ENCODE results near the gene MOB1A. TPM values are rescaled to one million over a fixed set of nuclear protein-coding genes. Genes with fewer than 3 reads are reported as not detected.

The MOB1A gene
- polyA plus RNA-seq, 3 donors from 2014 or later, result 198 to 215 (median 208) TPM

DNA sequence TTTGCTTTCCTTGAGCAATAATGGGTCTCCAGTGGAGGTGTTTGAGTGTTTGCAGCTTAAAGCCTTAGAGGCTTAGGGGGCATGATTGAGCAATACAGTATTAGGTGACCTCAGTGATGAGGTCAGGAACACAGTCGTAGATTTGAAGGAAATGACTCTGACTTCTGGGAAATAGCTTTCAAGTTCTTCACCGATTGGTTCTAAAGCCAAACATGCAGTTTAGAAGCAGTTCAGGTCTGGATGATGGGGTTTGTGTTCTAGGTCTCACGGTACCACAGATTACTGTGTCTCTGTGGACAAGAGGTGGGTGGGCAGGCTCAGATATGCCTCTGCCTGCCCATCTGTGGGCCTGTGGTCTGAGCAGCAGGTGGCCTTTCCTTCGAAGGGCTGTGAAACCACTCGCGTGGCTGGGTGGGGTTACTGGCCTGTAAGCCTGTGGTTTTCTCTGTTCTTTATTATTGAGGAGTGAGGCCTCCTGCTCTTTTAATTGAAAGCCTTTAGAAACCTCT is 27.6 kb upstream of the MOB1A start:
- Mint-ChIP-seq H3K36me3 (peaks cover 7 to 19% (median 14%) of the 10 kb centered on the region in 3 donors), H3K27me3 (ENCODE audit: low read depth in 3 of 3) (peaks cover 0 to 7% (median 0%) of the 10 kb centered on the region in 3 donors), H3K4me1 (peaks cover 39 to 46% of the 10 kb centered on the region in 2 donors), H3K9me3 (no peaks in the 10 kb centered on the region), H3K4me3 (peak overlapping the region; percentile 58 to 81 (median 77)), H3K27ac (peak overlapping the region; percentile 96 to 98 (median 98))
- DNase-seq, result peak; percentile 73 to 77 (median 76)

DNA sequence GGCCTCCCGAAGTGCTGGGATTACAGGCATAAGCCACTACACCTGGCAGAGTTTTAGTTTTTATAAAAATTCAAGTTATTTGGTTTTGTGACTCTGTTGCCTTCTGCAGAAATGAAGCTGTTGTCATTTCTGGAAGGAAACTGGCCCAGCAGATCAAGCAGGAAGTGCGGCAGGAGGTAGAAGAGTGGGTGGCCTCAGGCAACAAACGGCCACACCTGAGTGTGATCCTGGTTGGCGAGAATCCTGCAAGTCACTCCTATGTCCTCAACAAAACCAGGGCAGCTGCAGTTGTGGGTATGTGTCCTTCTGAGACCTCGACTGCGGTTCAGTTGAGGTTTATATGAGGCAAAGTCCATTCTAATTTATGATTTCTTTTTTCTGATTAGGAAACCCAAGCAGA is 26.9 kb upstream of the MOB1A start:
- peak; percentile 13 to 23 (median 14) for DNase-seq
- peaks cover 39 to 47% of the 10 kb centered on the region in 2 donors for H3K4me1 Mint-ChIP-seq
- no peaks in the 10 kb centered on the region for H3K9me3 Mint-ChIP-seq
- peak overlapping the region; percentile 96 to 98 (median 98) for H3K27ac Mint-ChIP-seq
- H3K4me3 Mint-ChIP-seq, result peak overlapping the region; percentile 58 to 81 (median 77)
- peaks cover 0 to 7% (median 0%) of the 10 kb centered on the region in 3 donors for H3K27me3 Mint-ChIP-seq (ENCODE audit: low read depth in 3 of 3)
- H3K36me3 Mint-ChIP-seq, result peaks cover 4 to 15% (median 11%) of the 10 kb centered on the region in 3 donors

DNA sequence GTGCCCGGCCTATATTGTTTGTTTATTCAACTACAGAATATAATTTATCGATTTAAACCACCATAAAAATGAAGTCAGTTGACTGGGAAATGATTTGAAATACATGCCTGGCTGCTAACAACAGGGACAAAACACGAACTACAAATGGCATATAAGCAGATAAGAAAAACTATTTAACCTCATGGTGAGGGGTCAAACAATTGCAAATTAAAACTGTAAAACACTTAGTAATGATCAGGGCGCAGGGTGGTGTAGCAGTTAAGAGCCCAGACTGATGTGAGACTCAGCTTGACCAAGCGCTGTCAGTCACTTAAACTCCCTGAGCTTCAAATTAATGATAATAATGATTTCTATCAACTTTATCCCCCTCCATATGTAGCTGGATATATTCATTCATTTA is 26.4 kb upstream of the MOB1A start:
- peaks cover 40 to 52% of the 10 kb centered on the region in 2 donors for H3K4me1 Mint-ChIP-seq
- peak overlapping the region; percentile 58 to 81 (median 77) for H3K4me3 Mint-ChIP-seq
- DNase-seq, result no peak
- peaks cover 0 to 7% (median 0%) of the 10 kb centered on the region in 3 donors for H3K27me3 Mint-ChIP-seq (ENCODE audit: low read depth in 3 of 3)
- H3K36me3 Mint-ChIP-seq, result peaks cover 4 to 15% (median 11%) of the 10 kb centered on the region in 3 donors
- peak overlapping the region; percentile 96 to 98 (median 98) for H3K27ac Mint-ChIP-seq
- H3K9me3 Mint-ChIP-seq, result no peaks in the 10 kb centered on the region

DNA sequence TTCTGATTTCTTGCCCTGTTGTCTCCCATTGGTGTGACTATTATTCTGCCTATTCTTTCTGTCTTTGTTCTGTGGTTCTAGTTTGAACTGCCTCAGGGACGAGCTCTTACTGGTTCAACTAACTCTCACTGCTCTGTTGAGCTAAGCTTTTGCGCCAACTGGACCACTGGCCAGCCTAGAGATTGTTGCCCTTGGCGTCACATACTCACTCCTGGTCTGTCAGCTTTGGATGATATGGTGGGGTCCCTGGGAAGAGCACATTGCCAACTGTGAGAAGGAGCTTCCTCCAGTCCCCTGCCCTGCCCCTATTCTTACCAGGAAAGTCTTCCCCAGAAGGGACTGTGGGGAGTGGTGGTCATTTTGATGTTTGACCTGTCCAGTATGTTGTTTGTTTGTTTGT is 25.8 kb upstream of the MOB1A start:
- no peak for DNase-seq
- Mint-ChIP-seq H3K9me3 (no peaks in the 10 kb centered on the region), H3K4me1 (peaks cover 47 to 59% of the 10 kb centered on the region in 2 donors), H3K27ac (peak overlapping the region in 5 of 6 donors; percentile 19 to 98 (median 98)), H3K36me3 (peaks cover 0 to 10% (median 8%) of the 10 kb centered on the region in 3 donors), H3K27me3 (ENCODE audit: low read depth in 3 of 3) (peaks cover 0 to 7% (median 0%) of the 10 kb centered on the region in 3 donors), H3K4me3 (no peak overlapping the region)

DNA sequence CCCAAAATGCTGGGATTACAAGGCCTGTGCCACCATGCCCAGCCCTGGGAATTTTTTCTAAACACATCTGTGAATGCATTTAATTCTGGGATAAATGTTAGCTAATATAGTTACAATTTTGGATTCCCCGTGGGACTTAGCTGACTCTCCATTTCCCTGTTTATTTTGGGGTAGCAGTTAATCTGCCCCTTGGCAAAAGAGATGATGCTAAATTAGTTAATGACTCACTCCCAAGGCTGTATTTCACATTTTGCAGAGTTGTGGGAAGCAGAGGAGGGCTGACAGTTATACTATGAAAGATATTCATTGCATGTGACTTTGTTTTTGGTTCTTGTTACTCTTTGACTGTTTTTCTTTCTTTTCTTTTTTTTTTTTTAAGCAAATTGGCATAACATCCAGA is 22.9 kb upstream of the MOB1A start:
- peaks cover 43 to 54% of the 10 kb centered on the region in 2 donors for H3K4me1 Mint-ChIP-seq
- peaks cover 0 to 2% (median 0%) of the 10 kb centered on the region in 6 donors for H3K9me3 Mint-ChIP-seq
- peaks cover 0 to 4% (median 0%) of the 10 kb centered on the region in 3 donors for H3K36me3 Mint-ChIP-seq
- H3K27ac Mint-ChIP-seq, result peak overlapping the region in 1 of 6 donors; percentile 50
- H3K4me3 Mint-ChIP-seq, result no peak overlapping the region
- H3K27me3 Mint-ChIP-seq (ENCODE audit: low read depth in 3 of 3), result peaks cover 3 to 16% (median 3%) of the 10 kb centered on the region in 3 donors
- no peak for DNase-seq

DNA sequence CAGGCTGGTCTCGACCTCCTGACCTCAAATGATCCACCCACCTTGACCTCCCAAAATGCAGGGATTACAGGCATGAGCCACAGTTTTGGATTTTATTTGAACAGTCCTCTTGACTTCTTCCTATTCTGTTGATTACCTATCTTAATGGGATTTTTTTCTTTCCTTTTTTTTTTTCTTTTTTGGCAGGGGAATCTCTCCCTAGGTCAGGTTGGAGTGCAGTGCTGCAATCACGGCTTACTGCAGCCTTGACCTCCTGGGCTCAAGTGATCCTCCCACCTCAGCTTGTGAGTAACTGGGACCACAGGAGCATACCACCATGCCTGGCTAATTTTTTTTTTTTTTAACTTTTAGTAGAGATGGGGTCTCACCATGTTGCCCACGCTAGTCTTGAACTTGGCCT is 22.5 kb upstream of the MOB1A start:
- Mint-ChIP-seq H3K4me3 (peak overlapping the region in 1 of 5 donors; percentile 38), H3K4me1 (peaks cover 39 to 50% of the 10 kb centered on the region in 2 donors), H3K27ac (no peak overlapping the region), H3K36me3 (peaks cover 0 to 4% (median 0%) of the 10 kb centered on the region in 3 donors), H3K27me3 (ENCODE audit: low read depth in 3 of 3) (peaks cover 3 to 12% (median 3%) of the 10 kb centered on the region in 3 donors), H3K9me3 (peaks cover 0 to 2% (median 0%) of the 10 kb centered on the region in 6 donors)
- DNase-seq, result no peak

DNA sequence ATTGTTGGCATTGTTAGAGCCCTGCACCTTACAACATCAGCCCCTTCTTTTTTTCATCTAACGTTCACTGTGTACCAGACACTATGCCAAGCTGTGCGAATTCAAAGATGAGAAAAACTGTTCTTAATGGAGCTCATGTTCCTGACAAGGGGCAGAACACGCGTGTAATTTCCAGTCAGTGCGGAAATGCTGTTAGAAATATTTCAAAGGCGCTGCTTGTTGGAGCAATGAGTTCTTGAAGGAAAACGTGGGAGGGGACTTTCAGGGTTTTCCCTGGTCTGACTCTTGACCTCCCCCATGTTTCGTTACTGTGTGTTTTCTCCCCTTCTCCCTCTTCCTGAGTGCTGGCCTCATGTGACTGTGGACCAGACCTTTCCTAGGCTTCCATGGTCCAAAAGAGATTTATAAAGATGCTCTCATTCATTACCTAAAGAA is 21.2 kb upstream of the MOB1A start:
- Mint-ChIP-seq H3K36me3 (peaks cover 0 to 4% (median 0%) of the 10 kb centered on the region in 3 donors), H3K27me3 (ENCODE audit: low read depth in 3 of 3) (peaks cover 3 to 11% (median 3%) of the 10 kb centered on the region in 3 donors), H3K9me3 (peaks cover 0 to 3% (median 0%) of the 10 kb centered on the region in 6 donors), H3K4me1 (peaks cover 26 to 37% of the 10 kb centered on the region in 2 donors), H3K27ac (peak overlapping the region; percentile 94 to 100 (median 96)), H3K4me3 (peak overlapping the region; percentile 94 to 99 (median 98))
- no peak for DNase-seq

DNA sequence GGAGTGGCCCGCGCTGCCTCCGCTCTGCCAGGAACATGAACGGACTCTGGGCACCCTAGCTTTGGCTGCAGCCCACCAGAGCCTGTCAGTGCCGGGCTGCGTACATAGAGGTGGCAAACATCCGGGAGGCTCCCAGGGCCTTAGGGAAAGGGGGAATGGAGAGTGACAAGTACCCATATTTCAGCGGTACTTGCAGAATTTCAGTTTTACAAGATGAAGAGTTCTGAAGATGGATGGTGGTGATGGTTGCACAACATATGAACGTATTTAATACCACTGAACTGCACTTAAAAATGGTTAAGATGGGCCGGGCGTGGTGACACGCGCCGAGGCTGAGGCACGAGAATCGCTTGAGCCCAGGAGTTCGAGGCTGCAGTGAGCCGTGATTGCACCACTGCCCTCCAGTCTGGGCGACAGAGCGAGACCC is 20.6 kb upstream of the MOB1A start:
- peaks cover 0 to 4% (median 0%) of the 10 kb centered on the region in 3 donors for H3K36me3 Mint-ChIP-seq
- peaks cover 3 to 11% (median 3%) of the 10 kb centered on the region in 3 donors for H3K27me3 Mint-ChIP-seq (ENCODE audit: low read depth in 3 of 3)
- peaks cover 0 to 3% (median 0%) of the 10 kb centered on the region in 6 donors for H3K9me3 Mint-ChIP-seq
- peak overlapping the region; percentile 94 to 99 (median 98) for H3K4me3 Mint-ChIP-seq
- H3K4me1 Mint-ChIP-seq, result peaks cover 24 to 31% of the 10 kb centered on the region in 2 donors
- no peak for DNase-seq
- peak overlapping the region; percentile 94 to 100 (median 96) for H3K27ac Mint-ChIP-seq

DNA sequence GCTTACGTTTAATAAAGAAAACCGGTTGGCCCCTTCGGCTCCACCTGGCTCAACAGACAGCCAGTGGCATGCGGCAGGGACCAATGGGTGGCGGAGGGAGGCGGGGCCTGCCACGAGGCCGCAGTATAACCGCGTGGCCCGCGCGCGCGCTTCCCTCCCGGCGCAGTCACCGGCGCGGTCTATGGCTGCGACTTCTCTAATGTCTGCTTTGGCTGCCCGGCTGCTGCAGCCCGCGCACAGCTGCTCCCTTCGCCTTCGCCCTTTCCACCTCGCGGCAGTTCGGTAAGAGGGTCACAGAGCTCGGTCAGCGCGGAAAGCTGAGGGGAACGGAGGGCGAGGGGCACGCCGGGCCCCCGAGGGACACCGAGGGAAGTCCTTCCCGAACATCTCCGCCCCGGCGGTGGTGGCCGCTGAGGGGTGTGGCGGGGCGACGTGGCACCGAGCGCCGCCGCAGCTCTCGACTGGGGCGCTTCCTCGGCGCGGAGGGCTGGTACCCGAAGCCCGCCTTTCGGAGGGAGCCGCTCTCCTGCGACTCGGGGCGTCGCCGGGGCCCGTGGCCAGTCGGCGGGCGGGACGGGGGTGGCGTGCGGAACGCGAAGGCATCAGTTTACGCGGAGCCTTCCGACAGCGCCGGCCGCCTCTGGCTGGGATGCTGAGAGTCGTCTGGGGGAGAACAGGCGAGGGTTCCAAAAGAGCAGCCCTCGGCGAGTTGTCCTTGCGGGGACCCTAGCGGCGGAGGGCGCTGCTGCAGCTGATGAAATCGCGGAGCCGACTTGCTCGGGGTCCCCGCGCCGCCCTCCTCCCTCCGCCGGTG is 20.0 kb upstream of the MOB1A start, which contains the start of gene MTHFD2:
Gene MTHFD2, plus strand, starts transcription at position 155 of the 814 bp plus-strand sequence. Its CDS starts 27 bp downstream, at position 182.
- H3K36me3 Mint-ChIP-seq, result peaks cover 0 to 3% (median 0%) of the 10 kb centered on the region in 3 donors
- peaks cover 23 to 29% of the 10 kb centered on the region in 2 donors for H3K4me1 Mint-ChIP-seq
- peak; percentile 88 to 89 (median 89) for DNase-seq
- peaks cover 3 to 11% (median 3%) of the 10 kb centered on the region in 3 donors for H3K27me3 Mint-ChIP-seq (ENCODE audit: low read depth in 3 of 3)
- peak within 1 kb of the TSS; percentile 94 to 99 (median 99) for H3K4me3 Mint-ChIP-seq
- H3K9me3 Mint-ChIP-seq, result peaks cover 0 to 3% (median 0%) of the 10 kb centered on the region in 6 donors
- peak within 1 kb of the TSS; percentile 97 to 100 (median 98) for H3K27ac Mint-ChIP-seq

DNA sequence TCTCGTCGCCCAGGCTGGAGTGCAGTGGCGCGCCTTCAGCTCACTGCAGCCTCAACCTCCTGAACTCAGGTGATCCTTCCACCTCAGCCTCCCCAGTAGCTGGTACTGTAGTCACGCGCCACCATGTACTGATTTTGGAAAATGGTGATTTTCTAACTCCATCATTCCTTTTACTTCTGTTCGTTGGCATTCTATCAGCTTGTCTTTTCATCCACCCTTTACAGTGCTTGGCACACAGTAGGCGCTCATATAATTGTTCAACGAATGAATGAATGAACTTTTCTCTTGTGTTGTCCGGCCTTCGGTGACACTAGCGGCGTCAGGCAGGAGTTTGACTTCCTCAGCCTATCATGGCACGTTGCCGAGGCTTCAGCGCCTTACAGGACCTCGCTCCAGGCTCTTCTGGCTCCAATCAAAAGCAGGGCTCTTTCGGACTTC is 19.4 kb upstream of the MOB1A start:
- H3K9me3 Mint-ChIP-seq, result peaks cover 0 to 3% (median 0%) of the 10 kb centered on the region in 6 donors
- H3K4me1 Mint-ChIP-seq, result peaks cover 22 to 29% of the 10 kb centered on the region in 2 donors
- peak overlapping the region; percentile 94 to 99 (median 97) for H3K4me3 Mint-ChIP-seq
- DNase-seq, result no peak
- H3K36me3 Mint-ChIP-seq, result no peaks in the 10 kb centered on the region
- H3K27me3 Mint-ChIP-seq (ENCODE audit: low read depth in 3 of 3), result peaks cover 3 to 11% (median 3%) of the 10 kb centered on the region in 3 donors
- H3K27ac Mint-ChIP-seq, result peak overlapping the region; percentile 97 to 100 (median 98)

DNA sequence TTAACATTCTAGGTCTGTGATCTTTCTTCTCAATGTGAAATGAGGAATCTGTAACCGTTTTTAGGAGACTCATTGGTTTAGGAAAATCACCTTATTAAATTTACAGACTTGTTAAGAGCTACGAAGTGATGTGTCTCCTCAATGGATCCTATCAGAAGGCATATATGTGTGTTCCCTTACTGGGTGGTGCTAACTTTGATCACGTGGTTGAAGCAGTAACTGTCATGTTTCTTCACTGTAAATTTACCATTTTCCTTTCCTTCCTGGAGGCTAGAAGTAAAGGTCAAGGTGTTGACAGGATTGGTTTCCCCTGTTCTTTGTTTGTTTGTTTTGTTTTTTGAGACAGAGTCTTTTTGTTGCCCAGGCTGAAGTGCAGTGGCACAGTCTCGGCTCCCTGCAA is 18.4 kb upstream of the MOB1A start:
- Mint-ChIP-seq H3K36me3 (no peaks in the 10 kb centered on the region), H3K27me3 (ENCODE audit: low read depth in 3 of 3) (peaks cover 3 to 11% (median 3%) of the 10 kb centered on the region in 3 donors), H3K4me3 (peak overlapping the region in 3 of 5 donors; percentile 20 to 59 (median 33)), H3K27ac (peak overlapping the region in 1 of 6 donors; percentile 34), H3K4me1 (peaks cover 22 to 29% of the 10 kb centered on the region in 2 donors), H3K9me3 (peaks cover 0 to 3% (median 0%) of the 10 kb centered on the region in 6 donors)
- DNase-seq, result no peak

DNA sequence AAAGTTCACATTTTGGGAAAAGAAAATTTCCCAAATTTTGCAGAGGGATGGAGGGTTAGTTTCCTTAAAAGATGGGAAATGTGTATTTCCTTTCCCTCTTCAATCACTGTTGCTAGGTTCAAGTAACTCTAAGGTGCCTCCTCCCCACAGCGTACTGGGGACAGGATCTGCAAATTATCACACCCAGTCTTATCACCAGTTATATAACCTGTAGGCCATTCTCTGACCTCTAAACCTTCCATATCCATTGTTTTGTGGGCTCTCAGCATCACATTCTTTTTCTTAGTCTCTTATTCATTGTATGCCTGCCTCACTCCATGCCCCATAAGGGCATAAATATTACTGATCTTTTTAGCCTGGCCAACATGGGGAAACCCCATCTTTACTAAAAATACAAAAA is 16.1 kb upstream of the MOB1A start:
- Mint-ChIP-seq H3K4me1 (peaks cover 17 to 20% of the 10 kb centered on the region in 2 donors), H3K27ac (no peak overlapping the region), H3K4me3 (no peak overlapping the region), H3K36me3 (no peaks in the 10 kb centered on the region), H3K9me3 (peaks cover 0 to 3% (median 0%) of the 10 kb centered on the region in 6 donors), H3K27me3 (ENCODE audit: low read depth in 3 of 3) (peaks cover 3 to 11% (median 3%) of the 10 kb centered on the region in 3 donors)
- DNase-seq, result no peak

DNA sequence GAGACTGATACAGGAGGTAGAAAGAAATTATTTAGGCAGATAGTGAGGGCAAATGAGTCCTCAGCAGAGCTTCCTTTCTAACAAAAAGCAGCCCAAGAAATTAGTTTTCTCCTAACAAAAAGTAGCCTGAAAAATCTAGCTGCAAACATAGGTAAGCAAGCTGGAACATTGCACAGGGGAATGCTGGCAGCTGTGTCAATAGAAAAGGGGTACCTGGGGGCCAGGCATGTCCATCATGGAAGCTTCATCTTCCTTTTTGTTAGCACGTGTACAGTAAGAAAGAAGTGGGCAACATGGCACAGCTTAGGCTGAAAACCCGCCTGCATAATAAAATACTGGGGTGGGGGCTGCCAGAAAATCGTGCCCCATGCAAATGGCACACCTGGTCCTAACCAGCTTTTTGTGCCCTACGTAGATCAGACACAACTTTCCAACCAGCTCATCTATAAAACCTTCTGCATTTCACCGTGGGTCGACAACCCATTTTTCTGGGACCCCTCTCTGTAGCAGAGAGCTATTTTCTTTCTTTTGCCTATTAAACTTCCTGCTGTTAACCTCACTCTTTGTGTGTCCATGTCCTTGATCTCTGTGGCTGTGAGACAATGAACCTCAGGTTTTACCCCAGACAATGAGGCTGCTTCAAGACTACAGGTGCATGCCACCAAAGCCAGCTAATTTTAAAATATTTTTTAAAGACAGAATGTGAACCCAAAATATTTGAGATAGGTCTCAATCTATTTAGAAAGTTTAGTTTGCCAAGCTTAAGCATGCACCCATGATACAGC is 13.1 kb upstream of the MOB1A start:
- H3K27ac Mint-ChIP-seq, result no peak overlapping the region
- no peak overlapping the region for H3K4me3 Mint-ChIP-seq
- DNase-seq, result no peak
- no peaks in the 10 kb centered on the region for H3K4me1 Mint-ChIP-seq
- peaks cover 0 to 3% (median 0%) of the 10 kb centered on the region in 3 donors for H3K27me3 Mint-ChIP-seq (ENCODE audit: low read depth in 3 of 3)
- no peaks in the 10 kb centered on the region for H3K36me3 Mint-ChIP-seq
- peaks cover 0 to 1% (median 0%) of the 10 kb centered on the region in 6 donors for H3K9me3 Mint-ChIP-seq

Measured in immature natural killer cell (primary cell).